Colon (tissue), 2 donors: ENCODE data around the gene CDH20.

Source experiments
- FAIRE-seq: peaks from 2 replicates; lab custom pipeline; 2012; peaks lifted over from hg19 to GRCh38; lab: Jason Lieb, UNC
- donor health status: control.
- donor health status: control.

CDH20 gene

GRCh38 chr18:61426492-61427053, 93.3 kb downstream of the CDH20 start:
- no peak for FAIRE-seq

GRCh38 chr18:61428266-61428665, 95.0 kb downstream of the CDH20 start:
- no peak for FAIRE-seq

DNA sequence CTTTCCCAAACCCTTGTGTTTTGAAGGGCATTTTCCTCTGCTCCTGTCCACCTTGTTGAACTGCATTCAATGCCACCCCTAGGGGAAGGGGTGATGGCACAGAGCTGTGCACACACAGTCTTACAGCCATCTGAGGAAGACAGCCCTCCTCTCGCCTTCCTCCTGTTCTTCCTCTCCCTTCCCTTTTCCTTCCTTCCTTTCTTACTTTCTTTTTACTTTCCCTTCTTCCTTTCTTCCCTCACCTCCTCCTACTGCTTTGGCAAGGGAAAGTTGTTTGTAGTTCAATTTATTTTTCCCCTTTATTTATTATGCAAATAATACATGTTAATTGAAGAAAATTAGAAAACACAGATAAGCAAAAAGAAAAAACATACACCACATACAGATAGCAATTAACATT, 99.4 kb downstream of the CDH20 start:
- no peak for FAIRE-seq

DNA sequence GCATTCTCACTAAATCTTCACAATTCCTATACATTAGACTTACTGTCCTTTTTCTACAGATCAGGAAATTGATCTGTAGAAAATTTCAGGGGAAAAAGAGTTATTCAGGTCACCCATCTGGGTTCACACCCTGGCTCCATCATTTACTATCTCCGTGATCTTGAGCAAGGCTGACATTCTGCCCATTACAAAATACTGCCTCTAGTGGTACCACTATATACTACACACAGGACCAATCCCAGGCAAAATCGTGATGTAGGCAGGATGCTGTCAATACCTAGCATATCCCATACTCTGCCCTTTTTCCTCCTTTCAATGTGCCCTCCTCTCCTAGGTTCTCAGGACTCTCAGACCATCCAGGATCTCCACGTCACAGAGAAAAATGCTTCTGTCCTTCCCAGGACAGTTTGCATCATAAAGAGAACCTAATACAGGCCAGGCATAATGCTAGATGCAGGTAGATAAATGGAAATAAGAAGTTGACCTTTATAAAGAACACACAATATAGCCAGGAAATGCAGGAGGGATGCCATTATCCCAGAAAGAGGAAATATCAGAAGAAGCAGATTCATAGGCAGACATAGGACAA, 101.9 kb downstream of the CDH20 start:
- FAIRE-seq, result no peak

DNA sequence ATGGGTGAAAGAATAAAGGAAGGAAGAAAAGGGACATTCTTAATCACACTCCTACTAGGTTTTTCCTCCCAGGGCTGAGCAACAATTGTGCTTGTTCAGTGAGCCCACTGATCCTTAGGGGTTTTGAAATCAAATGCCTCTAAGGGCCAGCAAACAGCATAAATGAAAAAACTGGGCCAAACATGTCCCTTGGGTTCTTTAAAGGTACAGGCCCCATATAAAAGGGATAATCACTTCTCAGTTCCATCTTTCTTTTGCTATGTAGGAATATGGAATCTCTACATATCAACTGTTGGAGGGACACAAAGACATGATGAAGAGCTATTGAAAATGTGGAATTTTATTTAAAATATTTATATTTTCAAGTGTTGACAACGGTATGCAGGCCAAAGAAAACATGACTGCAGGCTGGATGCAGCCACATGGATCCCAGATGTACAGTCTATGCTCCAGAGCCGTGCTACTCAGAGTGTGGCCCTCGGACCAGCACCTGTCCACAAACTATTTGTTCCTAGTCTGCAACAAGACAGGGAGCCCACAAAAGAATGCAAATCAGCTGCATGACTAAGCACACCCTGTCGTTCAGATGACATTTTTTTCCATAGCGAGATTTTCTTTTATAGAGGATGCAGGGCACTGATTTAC, 110.0 kb downstream of the CDH20 start:
- no peak for FAIRE-seq

GRCh38 chr18:61448316-61448715, 115.1 kb downstream of the CDH20 start:
- no peak for FAIRE-seq

DNA sequence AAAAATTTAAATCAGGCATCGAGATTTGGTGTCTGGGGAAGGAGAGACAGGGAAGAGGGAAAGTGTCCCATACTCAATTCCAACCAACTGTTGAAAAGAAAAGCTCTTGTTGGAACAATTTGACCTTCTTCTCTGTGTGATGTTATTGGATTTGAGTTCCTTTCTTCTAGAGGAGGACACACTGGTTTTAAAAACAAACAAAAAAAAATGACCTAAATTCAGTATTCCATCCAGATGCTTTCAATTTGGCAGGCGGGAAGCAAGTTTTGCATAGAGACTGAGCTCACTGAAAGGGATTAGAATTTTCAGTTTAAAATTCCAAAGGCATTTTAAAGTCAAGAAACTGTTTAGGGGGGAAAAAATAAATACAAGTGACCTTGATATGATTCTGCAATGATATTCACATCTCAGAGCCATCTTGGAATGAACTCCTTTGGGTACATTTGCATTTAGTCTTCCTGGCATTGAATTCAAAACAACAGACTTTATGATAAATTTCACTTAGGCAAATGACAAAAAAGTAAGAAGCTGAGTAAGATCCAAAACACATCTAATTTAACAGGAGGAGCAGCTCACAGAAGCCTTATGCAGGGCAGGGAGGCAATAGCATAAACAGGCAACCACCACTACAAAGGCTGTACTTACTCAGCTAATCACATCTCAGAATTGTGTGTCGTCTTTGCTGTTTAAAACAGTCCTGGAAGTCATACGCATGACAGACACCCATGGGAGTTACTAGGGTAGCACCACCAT, 126.8 kb downstream of the CDH20 start:
- no peak for FAIRE-seq

DNA sequence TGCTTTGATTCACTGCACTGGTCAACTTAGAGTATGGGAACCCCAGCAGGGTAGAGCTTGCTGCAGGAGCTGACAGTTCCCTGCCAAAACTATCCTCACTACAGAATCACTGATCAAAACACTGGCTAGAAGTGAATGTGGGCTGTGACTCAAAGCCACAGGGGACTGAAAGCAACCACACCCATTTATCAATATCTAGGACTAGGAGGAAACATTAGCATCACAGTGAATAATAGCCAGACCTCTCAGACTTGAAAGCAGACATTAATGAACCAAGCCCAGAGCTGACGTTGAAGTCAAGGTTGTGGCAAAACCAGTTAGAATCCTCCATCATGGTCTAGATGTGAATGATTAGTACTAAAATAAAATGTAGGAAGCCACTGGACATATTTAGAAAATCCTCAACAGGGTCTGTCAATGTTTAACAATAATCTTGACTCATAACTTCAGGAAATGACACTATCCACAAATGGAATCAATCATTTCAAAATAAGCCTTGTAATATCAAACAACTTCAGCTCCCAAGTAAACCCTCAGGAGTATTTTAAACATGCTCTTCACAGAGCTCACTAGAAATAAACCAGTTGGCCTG, 131.4 kb downstream of the CDH20 start:
- no peak for FAIRE-seq

DNA sequence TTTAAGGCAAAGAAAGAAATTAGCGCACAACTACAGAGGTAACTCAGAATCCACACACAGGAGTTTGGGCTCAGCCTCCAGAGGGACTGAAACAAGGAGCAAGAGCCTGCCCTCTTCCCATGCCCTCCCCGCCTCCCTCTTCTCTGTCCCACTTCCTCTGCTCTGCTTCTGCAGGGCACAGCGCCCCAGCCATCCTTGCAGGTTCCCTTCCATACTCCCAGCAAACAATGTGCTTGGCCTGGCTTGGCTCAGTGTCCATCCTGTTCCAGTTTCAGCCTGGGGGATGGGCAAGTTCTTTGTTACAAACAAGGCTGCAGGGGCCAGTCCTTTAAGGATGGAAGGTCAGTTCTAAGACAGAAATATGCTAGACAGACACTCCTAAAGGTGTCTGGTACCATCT, 133.5 kb downstream of the CDH20 start:
- FAIRE-seq, result no peak

GRCh38 chr18:61470031-61470674, 136.9 kb downstream of the CDH20 start:
- FAIRE-seq, result no peak

- no peak for FAIRE-seq
These were observed 138.3 kb downstream of the CDH20 start for GRCh38 chr18:61471541-61471940.

GRCh38 chr18:61471942-61472341, 138.7 kb downstream of the CDH20 start:
- FAIRE-seq, result no peak

- FAIRE-seq, result no peak
These were observed 141.1 kb downstream of the CDH20 start for GRCh38 chr18:61474341-61474740.

- FAIRE-seq, result no peak
These were observed 141.7 kb downstream of the CDH20 start for GRCh38 chr18:61474918-61475317.

DNA sequence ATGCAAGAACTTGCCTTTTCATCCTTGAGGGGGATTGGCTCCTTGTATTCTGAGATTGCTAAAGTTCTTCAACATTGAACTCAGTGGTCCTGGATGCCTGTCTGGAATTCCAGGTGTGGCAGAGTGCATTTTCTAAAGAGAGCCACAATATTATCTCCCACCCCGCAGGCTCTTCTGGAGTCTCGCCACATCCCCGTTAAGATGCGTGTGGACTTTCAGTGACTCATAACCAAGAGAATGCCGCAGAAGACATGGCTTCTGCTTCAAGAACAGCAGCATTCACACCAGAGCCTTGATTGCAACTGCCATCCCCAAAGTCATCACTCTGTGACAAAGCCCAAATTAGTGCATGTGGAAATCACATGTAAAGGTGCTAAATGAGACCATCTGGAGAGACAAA, 142.7 kb downstream of the CDH20 start:
- no peak for FAIRE-seq

GRCh38 chr18:61489334-61489733, 156.1 kb downstream of the CDH20 start:
- no peak for FAIRE-seq

DNA sequence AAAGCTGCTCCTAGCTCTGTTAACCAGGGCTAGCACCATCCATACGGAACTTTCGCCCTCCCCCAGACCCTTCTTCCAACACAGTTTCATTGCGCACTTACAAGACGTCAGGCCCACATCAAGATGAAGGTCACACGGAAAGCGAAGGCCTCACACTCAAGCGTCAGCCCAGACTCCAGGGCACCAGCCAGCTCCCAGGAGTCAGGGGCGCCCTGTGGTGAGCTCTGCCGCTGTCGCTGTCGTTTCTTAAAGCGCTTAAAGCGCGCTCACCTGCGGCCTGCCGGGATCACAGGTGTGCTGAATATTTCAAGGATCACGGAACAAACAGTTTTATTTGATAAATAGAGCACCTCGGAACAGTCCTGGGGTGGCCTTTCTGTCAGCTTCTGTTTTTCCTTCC, 163.1 kb downstream of the CDH20 start:
- no peak for FAIRE-seq

DNA sequence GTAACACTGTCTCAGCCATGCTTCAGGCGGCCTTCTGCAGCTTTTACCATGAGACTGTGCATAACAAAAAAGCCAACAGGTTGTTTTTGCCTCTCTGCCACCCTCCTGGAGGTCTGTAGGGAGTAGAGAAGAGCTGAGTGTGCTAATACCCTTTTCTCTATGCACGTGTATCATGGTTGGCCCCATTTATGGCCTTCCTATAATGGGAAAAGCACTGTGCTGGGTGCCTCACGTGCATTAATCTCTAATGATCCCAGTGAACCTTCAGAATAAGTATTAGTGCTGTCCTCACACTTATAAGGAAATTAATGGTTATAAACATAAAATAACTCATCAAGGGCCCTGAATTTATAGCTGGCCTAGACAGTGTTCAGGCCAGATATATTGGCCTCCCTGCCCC, 164.2 kb downstream of the CDH20 start:
- no peak for FAIRE-seq

- no peak for FAIRE-seq
These were observed 169.2 kb downstream of the CDH20 start for GRCh38 chr18:61502472-61502871.

- FAIRE-seq, result no peak
These were observed 170.5 kb downstream of the CDH20 start for GRCh38 chr18:61503688-61504087.

DNA sequence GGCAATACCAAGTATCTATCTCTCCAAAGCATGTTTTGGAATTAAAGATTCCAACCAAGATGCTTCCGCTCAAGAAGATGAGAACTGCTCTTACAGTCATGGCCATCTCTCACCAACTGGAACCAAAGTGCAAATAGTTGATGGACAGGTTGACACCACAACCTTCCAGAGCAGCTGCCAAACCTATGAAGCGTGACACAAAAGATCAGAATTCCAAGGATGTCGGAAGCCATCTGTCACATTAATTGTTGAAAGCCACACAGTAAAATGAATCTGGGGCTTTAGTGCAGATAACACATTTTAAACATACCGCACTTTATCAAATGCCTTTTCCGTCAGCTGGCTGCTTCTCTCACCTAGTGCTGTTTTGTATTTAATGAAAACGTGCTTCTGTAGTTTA, 195.7 kb downstream of the CDH20 start:
- no peak for FAIRE-seq

GRCh38 chr18:61530681-61531080, 197.5 kb downstream of the CDH20 start:
- no peak for FAIRE-seq
